ENCODE results near the gene ODAD3. TPM values are rescaled to one million over a fixed set of nuclear protein-coding genes. Genes with fewer than 3 reads are reported as not detected.

ODAD3 gene
- total RNA-seq, 4 donors from 2014 or later = not detected

DNA sequence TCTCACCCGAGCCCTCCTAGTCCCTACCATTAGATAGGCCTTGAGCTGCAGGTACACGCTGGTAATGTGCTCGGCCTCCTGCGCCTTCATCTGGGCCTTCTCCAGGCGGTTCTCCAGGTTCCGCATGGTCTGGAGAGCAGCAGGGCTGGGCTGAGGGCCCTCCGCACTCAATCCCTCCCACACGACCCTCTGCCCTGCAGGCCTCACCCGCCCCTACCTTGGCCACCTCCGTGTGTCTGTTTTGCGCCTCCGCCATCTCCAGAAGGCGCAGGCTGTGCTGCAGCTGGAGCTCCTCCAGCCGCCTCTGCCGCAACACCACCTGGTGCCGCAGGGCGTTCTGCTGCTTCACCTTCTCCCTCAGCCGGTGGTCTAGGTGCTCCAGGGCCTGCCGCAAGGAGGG lies 8.3 kb downstream of the ODAD3 start:
- Histone ChIP-seq H3K4me1 (peaks cover 4 to 11% of the 10 kb centered on the region in 2 donors), H3K9me3 (no peaks in the 10 kb centered on the region), H3K36me3 (no peaks in the 10 kb centered on the region), H3K27ac (no peak overlapping the region), H3K4me3 (no peak overlapping the region), H3K27me3 (peaks cover 20 to 26% (median 23%) of the 10 kb centered on the region in 3 donors)
- ATAC-seq (no peak), DNase-seq (no peak)
- TF ChIP-seq, protein P1, sequence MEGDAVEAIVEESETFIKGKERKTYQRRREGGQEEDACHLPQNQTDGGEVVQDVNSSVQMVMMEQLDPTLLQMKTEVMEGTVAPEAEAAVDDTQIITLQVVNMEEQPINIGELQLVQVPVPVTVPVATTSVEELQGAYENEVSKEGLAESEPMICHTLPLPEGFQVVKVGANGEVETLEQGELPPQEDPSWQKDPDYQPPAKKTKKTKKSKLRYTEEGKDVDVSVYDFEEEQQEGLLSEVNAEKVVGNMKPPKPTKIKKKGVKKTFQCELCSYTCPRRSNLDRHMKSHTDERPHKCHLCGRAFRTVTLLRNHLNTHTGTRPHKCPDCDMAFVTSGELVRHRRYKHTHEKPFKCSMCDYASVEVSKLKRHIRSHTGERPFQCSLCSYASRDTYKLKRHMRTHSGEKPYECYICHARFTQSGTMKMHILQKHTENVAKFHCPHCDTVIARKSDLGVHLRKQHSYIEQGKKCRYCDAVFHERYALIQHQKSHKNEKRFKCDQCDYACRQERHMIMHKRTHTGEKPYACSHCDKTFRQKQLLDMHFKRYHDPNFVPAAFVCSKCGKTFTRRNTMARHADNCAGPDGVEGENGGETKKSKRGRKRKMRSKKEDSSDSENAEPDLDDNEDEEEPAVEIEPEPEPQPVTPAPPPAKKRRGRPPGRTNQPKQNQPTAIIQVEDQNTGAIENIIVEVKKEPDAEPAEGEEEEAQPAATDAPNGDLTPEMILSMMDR (IDR thresholded peaks at IDR 0.05 in 4 of 5, conservative IDR thresholded peaks at IDR 0.05 in 1 of 5) = no peak
- TF ChIP-seq POLR2A (IDR thresholded peaks at IDR 0.05) = no peak
- in situ Hi-C loops (cut with MboI; ENCODE audit: low sequenced_read_pairs in 4 of 4) = no loop called here
- intact Hi-C loops (cut with DNase I; ENCODE audit: low total_unique reads) = no loop called here

DNA sequence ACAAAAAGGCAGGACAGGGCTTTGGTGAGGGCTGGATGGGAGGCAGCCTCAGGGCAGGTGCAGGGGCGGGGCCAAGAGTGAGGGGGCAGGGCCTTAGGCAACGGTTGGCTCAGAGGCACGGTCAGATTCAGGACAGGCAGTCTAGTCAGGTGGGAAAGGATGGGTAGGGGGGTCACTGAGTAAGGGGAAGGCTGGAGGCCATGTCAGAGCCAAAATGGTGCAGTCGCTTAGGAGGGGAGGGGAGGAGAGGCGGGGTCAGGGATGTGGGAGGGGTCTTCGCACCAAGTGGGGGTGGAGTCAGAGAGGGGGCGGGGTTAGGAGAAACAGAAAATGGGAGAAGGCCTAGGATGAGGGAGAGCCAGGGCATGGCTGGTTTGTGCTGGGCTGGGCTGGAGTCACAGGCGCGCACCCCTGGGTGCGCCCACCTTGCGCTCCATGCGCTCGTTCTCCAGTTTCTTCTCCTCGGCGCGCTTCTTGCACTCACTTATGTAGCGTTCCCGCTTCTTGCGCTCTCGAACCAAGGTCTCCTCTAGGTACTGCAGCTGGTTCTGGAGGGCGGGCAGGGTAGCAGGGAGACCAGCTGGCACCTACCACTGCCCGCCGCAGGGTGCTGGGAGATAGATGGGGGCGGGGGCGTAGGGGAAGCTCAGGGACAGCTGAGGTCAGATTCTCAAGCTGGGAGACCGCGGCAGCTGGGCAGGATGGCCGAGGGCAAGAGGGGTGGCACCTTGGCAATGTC lies 9.0 kb downstream of the ODAD3 start:
- DNase-seq (no peak), ATAC-seq (no peak)
- H3K36me3 ChIP-seq = no peaks in the 10 kb centered on the region
- TF ChIP-seq, protein P1 (IDR thresholded peaks at IDR 0.05 in 4 of 5, conservative IDR thresholded peaks at IDR 0.05 in 1 of 5) = no peak
- TF ChIP-seq POLR2A (IDR thresholded peaks at IDR 0.05) = no peak
- H3K27me3 ChIP-seq = peaks cover 27 to 33% (median 30%) of the 10 kb centered on the region in 3 donors
- H3K9me3 ChIP-seq = no peaks in the 10 kb centered on the region
- in situ Hi-C loops (cut with MboI; ENCODE audit: low sequenced_read_pairs in 4 of 4) (no loop called here), intact Hi-C loops (cut with DNase I; ENCODE audit: low total_unique reads) (no loop called here)
- H3K27ac ChIP-seq = no peak overlapping the region
- H3K4me1 ChIP-seq = peaks cover 4 to 13% of the 10 kb centered on the region in 2 donors
- H3K4me3 ChIP-seq = no peak overlapping the region

DNA sequence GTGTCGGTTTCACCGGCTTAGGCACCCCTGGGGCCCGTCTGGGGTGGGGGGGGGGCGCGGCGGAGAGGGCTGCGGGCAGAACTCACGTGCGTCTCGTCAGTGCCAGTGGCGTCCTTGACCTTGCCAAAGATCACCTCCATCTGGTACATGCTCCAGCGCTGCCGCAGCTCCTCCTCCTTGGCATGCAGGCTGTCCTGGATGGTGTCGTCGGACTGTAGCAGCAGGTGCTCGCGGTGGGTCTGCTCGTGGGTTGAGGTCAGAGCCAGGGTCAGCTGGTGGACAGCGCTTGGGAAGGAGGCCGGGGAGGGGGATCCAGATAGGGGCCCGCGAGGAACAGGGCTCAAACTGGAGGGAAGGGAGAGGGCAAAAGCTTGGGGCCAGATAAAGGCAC lies 11.1 kb downstream of the ODAD3 start:
- intact Hi-C loops (cut with DNase I; ENCODE audit: low total_unique reads) = no loop called here
- Histone ChIP-seq H3K36me3 (no peaks in the 10 kb centered on the region), H3K27ac (no peak overlapping the region), H3K4me1 (peaks cover 4 to 20% of the 10 kb centered on the region in 2 donors), H3K27me3 (peaks cover 42 to 51% (median 47%) of the 10 kb centered on the region in 3 donors), H3K4me3 (no peak overlapping the region), H3K9me3 (no peaks in the 10 kb centered on the region)
- in situ Hi-C loops (cut with MboI; ENCODE audit: low sequenced_read_pairs in 4 of 4) = no loop called here
- DNase-seq (no peak), ATAC-seq (no peak)
- TF ChIP-seq, protein P1 (IDR thresholded peaks at IDR 0.05 in 4 of 5, conservative IDR thresholded peaks at IDR 0.05 in 1 of 5) = no peak
- TF ChIP-seq POLR2A (IDR thresholded peaks at IDR 0.05) = no peak

DNA sequence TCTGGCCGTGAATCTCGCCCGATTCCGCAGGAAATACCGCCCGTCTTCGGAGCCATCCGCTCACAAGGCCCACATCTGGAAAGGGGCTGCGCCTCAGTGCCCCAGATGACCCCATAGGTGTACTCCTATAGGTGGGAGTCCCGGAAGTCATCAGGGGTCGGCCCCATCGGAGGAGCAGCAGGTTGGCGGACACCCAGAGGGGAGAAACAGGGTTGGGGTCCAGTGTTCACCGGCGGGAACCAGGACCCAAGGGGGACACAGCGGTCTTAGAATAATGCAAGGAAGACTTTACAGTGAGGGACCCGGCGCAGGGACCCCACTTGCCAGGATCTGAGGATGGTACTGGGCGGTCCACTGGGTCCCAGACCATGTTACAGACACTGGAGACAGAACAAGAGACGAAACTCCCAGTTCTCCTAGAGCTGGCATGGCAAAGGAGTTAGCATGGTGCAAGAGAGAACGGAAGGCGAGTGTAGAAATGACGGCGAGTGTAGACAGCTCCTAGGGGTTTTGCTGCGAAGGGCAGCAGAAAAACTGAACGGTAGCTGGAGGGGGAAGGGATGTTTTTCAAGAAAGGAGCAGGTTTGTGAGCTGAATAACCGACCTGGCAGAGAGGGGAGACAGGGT lies 11.6 kb downstream of the ODAD3 start:
- peaks cover 4 to 21% of the 10 kb centered on the region in 2 donors for H3K4me1 ChIP-seq
- in situ Hi-C loops (cut with MboI; ENCODE audit: low sequenced_read_pairs in 4 of 4) = no loop called here
- no peak for TF ChIP-seq POLR2A (IDR thresholded peaks at IDR 0.05)
- TF ChIP-seq, protein P1 (IDR thresholded peaks at IDR 0.05 in 4 of 5, conservative IDR thresholded peaks at IDR 0.05 in 1 of 5) = no peak
- intact Hi-C loops (cut with DNase I; ENCODE audit: low total_unique reads) = no loop called here
- no peaks in the 10 kb centered on the region for H3K9me3 ChIP-seq
- no peak for ATAC-seq
- H3K27ac ChIP-seq = no peak overlapping the region
- H3K4me3 ChIP-seq = no peak overlapping the region
- H3K36me3 ChIP-seq = no peaks in the 10 kb centered on the region
- peaks cover 47 to 57% (median 52%) of the 10 kb centered on the region in 3 donors for H3K27me3 ChIP-seq
- no peak for DNase-seq

All from gastrocnemius medialis (tissue), 4 donors.